Measurements from ENCODE around the gene MST1.
A peak's percentile ranks its signal among the peaks of the same experiment; 100 is the strongest.

Gene MST1

GRCh38 chr3:49689046-49689907 lies at the start of gene MST1, which contains the start of gene RNF123:
MST1 (minus strand) TSS chr3:49689474; CDS start chr3:49688691, 783 bp downstream.
RNF123 (plus strand) TSS chr3:49689557; CDS start chr3:49691166, 1,609 bp downstream.
- peak; percentile 81 to 91 for DNase-seq (ENCODE audit: extremely low read depth in 1 of 2, low read depth in 1 of 2)

- no peak for DNase-seq (ENCODE audit: extremely low read depth in 1 of 2, low read depth in 1 of 2)
These were observed 48.9 kb upstream of the MST1 start for GRCh38 chr3:49738067-49738713.

GRCh38 chr3:49734752-49735151 lies 45.5 kb upstream of the MST1 start:
- no peak for DNase-seq (ENCODE audit: extremely low read depth in 1 of 2, low read depth in 1 of 2)

GRCh38 chr3:49733551-49733950 lies 44.3 kb upstream of the MST1 start:
- DNase-seq (ENCODE audit: extremely low read depth in 1 of 2, low read depth in 1 of 2) = no peak

- DNase-seq (ENCODE audit: extremely low read depth in 1 of 2, low read depth in 1 of 2) = no peak
These were observed 43.3 kb upstream of the MST1 start for GRCh38 chr3:49732597-49732996.

- no peak for DNase-seq (ENCODE audit: extremely low read depth in 1 of 2, low read depth in 1 of 2)
These were observed 40.8 kb upstream of the MST1 start for GRCh38 chr3:49729966-49730609.

- DNase-seq (ENCODE audit: extremely low read depth in 1 of 2, low read depth in 1 of 2) = no peak
These were observed 38.7 kb upstream of the MST1 start for GRCh38 chr3:49727924-49728361.

GRCh38 chr3:49727154-49727923 lies 38.1 kb upstream of the MST1 start:
- DNase-seq (ENCODE audit: extremely low read depth in 1 of 2, low read depth in 1 of 2) = no peak

GRCh38 chr3:49725906-49726681 lies 36.8 kb upstream of the MST1 start:
- no peak for DNase-seq (ENCODE audit: extremely low read depth in 1 of 2, low read depth in 1 of 2)

GRCh38 chr3:49724586-49724985 lies 35.3 kb upstream of the MST1 start:
- no peak for DNase-seq (ENCODE audit: extremely low read depth in 1 of 2, low read depth in 1 of 2)

- peak; percentile 65 to 87 for DNase-seq (ENCODE audit: extremely low read depth in 1 of 2, low read depth in 1 of 2)
These were observed 34.6 kb upstream of the MST1 start, which contains the start of gene GMPPB for GRCh38 chr3:49723628-49724551. GMPPB (minus strand) TSS chr3:49723951; CDS start chr3:49723726, 225 bp downstream.

- DNase-seq (ENCODE audit: extremely low read depth in 1 of 2, low read depth in 1 of 2) = peak in 1 of 2 donors; percentile 29
These were observed 34.0 kb upstream of the MST1 start for GRCh38 chr3:49723296-49723627.

GRCh38 chr3:49722896-49723295 lies 33.6 kb upstream of the MST1 start:
- no peak for DNase-seq (ENCODE audit: extremely low read depth in 1 of 2, low read depth in 1 of 2)

- no peak for DNase-seq (ENCODE audit: extremely low read depth in 1 of 2, low read depth in 1 of 2)
These were observed 32.9 kb upstream of the MST1 start for GRCh38 chr3:49721896-49722781.

- no peak for DNase-seq (ENCODE audit: extremely low read depth in 1 of 2, low read depth in 1 of 2)
These were observed 32.3 kb upstream of the MST1 start for GRCh38 chr3:49721596-49721895.

- no peak for DNase-seq (ENCODE audit: extremely low read depth in 1 of 2, low read depth in 1 of 2)
These were observed 31.8 kb upstream of the MST1 start for GRCh38 chr3:49720855-49721595.

- DNase-seq (ENCODE audit: extremely low read depth in 1 of 2, low read depth in 1 of 2) = peak; percentile 78 to 86
These were observed 30.1 kb upstream of the MST1 start, which contains the start of gene AMIGO3 for GRCh38 chr3:49719214-49719884. AMIGO3 (minus strand) TSS chr3:49719684; CDS start chr3:49719465, 219 bp downstream.
